OCI-LY3 (cell line): ENCODE data around the gene ARHGAP22.

Source experiments
- CTCF ChIP-seq: fragments of 200-600, 300-600 bp; sonication (generic); IDR thresholded peaks from 2 replicates; pipeline ENCODE4 v1.5.1; 2014; ENCODE audit warnings: antibody characterized with exemption, low read length, low read depth
- EZH2phosphoT487 ChIP-seq: fragments of 200-600 bp; shearing (Covaris generic); IDR thresholded peaks from 2 replicates; pipeline ENCODE4 v1.6.1; 2018; ENCODE audit warnings: antibody characterized with exemption, mixed run types, low read depth

DNA sequence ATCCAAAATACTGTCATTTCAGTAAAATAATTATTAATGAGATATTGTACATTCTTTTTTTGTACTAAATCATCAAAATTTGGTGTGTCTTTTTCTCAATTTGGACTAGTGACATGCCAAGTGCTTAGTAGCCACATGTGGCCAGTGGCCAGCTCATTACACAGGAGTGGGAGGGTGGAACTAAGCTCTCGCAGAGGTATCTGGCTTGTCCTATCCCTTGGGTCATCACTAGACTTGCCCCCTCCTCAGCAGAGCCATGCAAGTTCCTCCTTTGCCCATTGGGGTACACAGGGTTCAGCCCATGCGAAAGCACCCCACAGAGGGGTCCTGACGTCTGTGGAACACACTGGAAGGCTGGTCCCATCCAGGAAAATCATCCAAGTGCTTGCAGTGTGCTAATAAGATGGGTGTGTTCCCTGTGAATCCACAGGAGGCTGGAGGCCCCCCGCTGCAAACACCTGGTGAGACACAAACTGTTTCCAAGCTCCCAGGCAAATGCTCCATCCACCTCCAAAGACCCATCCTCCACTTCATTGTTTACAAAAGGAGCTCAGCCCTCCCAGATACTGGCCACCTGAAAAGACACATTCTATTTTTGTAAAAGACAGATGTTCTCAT, 1.3 kb downstream of the ARHGAP22 start:
- TF ChIP-seq CTCF (no peak), EZH2phosphoT487 (no peak)
